Stimulated activated CD4-positive, alpha-beta T cell treated with anti-CD3 and anti-CD28 coated beads, Interleukin-2, amount 100 ng/mL, for 4 hours (primary cell): ENCODE measurements around the gene UROS.

ENCODE experiments used
- DNase-seq: peaks from one replicate; pipeline ENCODE4 v3.0.0-alpha.2; 2020; ENCODE audit warnings: low read depth

The UROS gene

GRCh38 chr10:125762692-125763648 lies 60.1 kb downstream of the UROS start:
- DNase-seq = no peak

GRCh38 chr10:125761961-125762360 lies 61.1 kb downstream of the UROS start:
- no peak for DNase-seq

- no peak for DNase-seq
Observed at GRCh38 chr10:125757742-125758141, 65.3 kb downstream of the UROS start.

GRCh38 chr10:125756853-125757487 lies 66.1 kb downstream of the UROS start:
- DNase-seq = no peak

GRCh38 chr10:125756196-125756595 lies 66.9 kb downstream of the UROS start:
- DNase-seq = no peak

- no peak for DNase-seq
Observed at GRCh38 chr10:125747417-125747816, 75.6 kb downstream of the UROS start.

GRCh38 chr10:125744909-125745308 lies 78.1 kb downstream of the UROS start:
- no peak for DNase-seq

- DNase-seq = no peak
Observed at GRCh38 chr10:125742465-125742864, 80.6 kb downstream of the UROS start.

- no peak for DNase-seq
Observed at GRCh38 chr10:125739994-125740679, 82.9 kb downstream of the UROS start.
